Karpas-422 (cell line): ENCODE measurements around the gene NPEPL1. TPM values are rescaled to one million over a fixed set of nuclear protein-coding genes. Genes with fewer than 3 reads are reported as not detected.

ENCODE experiments used
- DNase-seq: peaks from one replicate; pipeline ENCODE4 v3.0.0-alpha.2; 2015
- H2AFZ ChIP-seq: fragments of 200-600 bp; sonication (generic); 2 replicates; pipeline ENCODE4 v1.6.1; 2014; ENCODE audit warnings: antibody characterized with exemption, low read length, mixed read lengths
- H3K27ac ChIP-seq: fragments of 200-600 bp; sonication (generic); 2 replicates; pipeline ENCODE4 v1.5.1; 2014; ENCODE audit warnings: mild to moderate bottlenecking, low read length, moderate library complexity
- H3K27me3 ChIP-seq: fragments of 200-600 bp; sonication (generic); 2 replicates; pipeline ENCODE4 v1.6.1; 2014; ENCODE audit warnings: low read length, mixed read lengths
- H3K36me3 ChIP-seq: fragments of 200-600 bp; sonication (generic); 2 replicates; pipeline ENCODE4 v1.6.1; 2014; ENCODE audit warnings: low read length, mixed read lengths; ENCODE audit not compliant: insufficient read depth
- H3K4me1 ChIP-seq: fragments of 200-600 bp; sonication (generic); 2 replicates; pipeline ENCODE4 v1.6.1; 2014; ENCODE audit warnings: mild to moderate bottlenecking, low read length, mixed read lengths
- H3K4me2 ChIP-seq: fragments of 200-600 bp; sonication (generic); 2 replicates; pipeline ENCODE4 v1.6.1; 2014; ENCODE audit warnings: low read length, low read depth, mild to moderate bottlenecking; ENCODE audit not compliant: poor library complexity, severe bottlenecking
- H3K4me3 ChIP-seq: fragments of 200-600 bp; sonication (generic); 2 replicates; pipeline ENCODE4 v1.5.1; 2014; ENCODE audit warnings: mild to moderate bottlenecking, antibody characterized with exemption, low read length, mixed read lengths
- H3K79me2 ChIP-seq: fragments of 200-600 bp; sonication (generic); 2 replicates; pipeline ENCODE4 v1.6.1; 2014; ENCODE audit warnings: mild to moderate bottlenecking, low read length, mixed read lengths
- H3K9ac ChIP-seq: fragments of 200-600 bp; sonication (generic); 2 replicates; pipeline ENCODE4 v1.6.0; 2014; ENCODE audit warnings: low read length
- H3K9me2 ChIP-seq: fragments of 200-600 bp; sonication (generic), shearing (Covaris generic); replicated peaks from 2 replicates; pipeline ENCODE4 v1.6.0; 2014; ENCODE audit warnings: mild to moderate bottlenecking, low read length, moderate library complexity; ENCODE audit not compliant: insufficient read depth
- H3K9me3 ChIP-seq: fragments of 300-700, 200-600 bp; sonication (generic); 2 replicates; pipeline ENCODE4 v1.6.1; 2014; ENCODE audit warnings: low read length, mixed read lengths
- H4K20me1 ChIP-seq: fragments of 200-600 bp; sonication (generic); 2 replicates; pipeline ENCODE4 v1.6.1; 2014; ENCODE audit warnings: mild to moderate bottlenecking, antibody characterized with exemption, low read length, low read depth; ENCODE audit not compliant: insufficient read depth
- total RNA-seq: library from RNA; depleted of rRNA; stranded (reverse); fragments of >200 nt; shearing (Covaris generic); gene quantifications from 2 replicates; pipeline ENCODE4 v1.2.3, GENCODE V29; 2014; ENCODE audit warnings: low replicate concordance; rRNA removed

The NPEPL1 gene
- total RNA-seq, 1 experiment from 2014 or later: 16.8 TPM

- Histone ChIP-seq H3K4me2 (no peak overlapping the region), H3K4me1 (no peaks in the 10 kb centered on the region), H2AFZ (no peak overlapping the region), H3K27me3 (no peaks in the 10 kb centered on the region), H3K79me2 (no peaks in the 10 kb centered on the region), H3K9ac (no peak overlapping the region), H3K9me3 (no peaks in the 10 kb centered on the region), H3K27ac (no peak overlapping the region), H3K36me3 (no peaks in the 10 kb centered on the region), H4K20me1 (no peaks in the 10 kb centered on the region), H3K4me3 (no peak overlapping the region), H3K9me2 (no peaks in the 10 kb centered on the region)
- no peak for DNase-seq
These were observed 67.3 kb downstream of the NPEPL1 start for GRCh38 chr20:58759947-58760346.

GRCh38 chr20:58760856-58761255 lies 68.3 kb downstream of the NPEPL1 start:
- Histone ChIP-seq H3K4me3 (no peak overlapping the region), H2AFZ (no peak overlapping the region), H3K4me2 (no peak overlapping the region), H4K20me1 (no peaks in the 10 kb centered on the region), H3K9ac (no peak overlapping the region), H3K9me2 (no peaks in the 10 kb centered on the region), H3K27me3 (no peaks in the 10 kb centered on the region), H3K79me2 (no peaks in the 10 kb centered on the region), H3K4me1 (no peaks in the 10 kb centered on the region), H3K36me3 (no peaks in the 10 kb centered on the region), H3K27ac (no peak overlapping the region), H3K9me3 (no peaks in the 10 kb centered on the region)
- DNase-seq: no peak

- Histone ChIP-seq H3K9me3 (no peaks in the 10 kb centered on the region), H3K27ac (no peak overlapping the region), H3K4me2 (no peak overlapping the region), H2AFZ (no peak overlapping the region), H3K27me3 (no peaks in the 10 kb centered on the region), H3K9ac (no peak overlapping the region), H3K4me1 (no peaks in the 10 kb centered on the region), H4K20me1 (no peaks in the 10 kb centered on the region), H3K36me3 (no peaks in the 10 kb centered on the region), H3K4me3 (no peak overlapping the region), H3K9me2 (no peaks in the 10 kb centered on the region), H3K79me2 (no peaks in the 10 kb centered on the region)
- no peak for DNase-seq
These were observed 69.5 kb downstream of the NPEPL1 start for GRCh38 chr20:58762120-58762519.

GRCh38 chr20:58763076-58763475 lies 70.5 kb downstream of the NPEPL1 start:
- Histone ChIP-seq H3K27me3 (no peaks in the 10 kb centered on the region), H3K4me1 (no peaks in the 10 kb centered on the region), H4K20me1 (no peaks in the 10 kb centered on the region), H3K9me2 (no peaks in the 10 kb centered on the region), H3K36me3 (no peaks in the 10 kb centered on the region), H3K4me2 (no peak overlapping the region), H3K4me3 (no peak overlapping the region), H3K9me3 (no peaks in the 10 kb centered on the region), H3K27ac (no peak overlapping the region), H3K79me2 (no peaks in the 10 kb centered on the region), H3K9ac (no peak overlapping the region), H2AFZ (no peak overlapping the region)
- DNase-seq: no peak

Other genes starting within 250 kb of the NPEPL1 start
- gene APCDD1L, start 177.4 kb upstream of the NPEPL1 start, total RNA-seq: not detected in 2 replicates
- 58.3 and 71.9 TPM in 2 replicates for gene STX16, start 41.5 kb upstream of the NPEPL1 start, total RNA-seq
- 4.0 and 6.3 TPM in 2 replicates for gene GNAS-AS1, start 158.1 kb downstream of the NPEPL1 start, total RNA-seq
- gene GNAS, start 159.9 kb downstream of the NPEPL1 start, total RNA-seq: 600 and 624 TPM in 2 replicates